Measurements from ENCODE around the gene MRPL55.

The MRPL55 gene

DNA sequence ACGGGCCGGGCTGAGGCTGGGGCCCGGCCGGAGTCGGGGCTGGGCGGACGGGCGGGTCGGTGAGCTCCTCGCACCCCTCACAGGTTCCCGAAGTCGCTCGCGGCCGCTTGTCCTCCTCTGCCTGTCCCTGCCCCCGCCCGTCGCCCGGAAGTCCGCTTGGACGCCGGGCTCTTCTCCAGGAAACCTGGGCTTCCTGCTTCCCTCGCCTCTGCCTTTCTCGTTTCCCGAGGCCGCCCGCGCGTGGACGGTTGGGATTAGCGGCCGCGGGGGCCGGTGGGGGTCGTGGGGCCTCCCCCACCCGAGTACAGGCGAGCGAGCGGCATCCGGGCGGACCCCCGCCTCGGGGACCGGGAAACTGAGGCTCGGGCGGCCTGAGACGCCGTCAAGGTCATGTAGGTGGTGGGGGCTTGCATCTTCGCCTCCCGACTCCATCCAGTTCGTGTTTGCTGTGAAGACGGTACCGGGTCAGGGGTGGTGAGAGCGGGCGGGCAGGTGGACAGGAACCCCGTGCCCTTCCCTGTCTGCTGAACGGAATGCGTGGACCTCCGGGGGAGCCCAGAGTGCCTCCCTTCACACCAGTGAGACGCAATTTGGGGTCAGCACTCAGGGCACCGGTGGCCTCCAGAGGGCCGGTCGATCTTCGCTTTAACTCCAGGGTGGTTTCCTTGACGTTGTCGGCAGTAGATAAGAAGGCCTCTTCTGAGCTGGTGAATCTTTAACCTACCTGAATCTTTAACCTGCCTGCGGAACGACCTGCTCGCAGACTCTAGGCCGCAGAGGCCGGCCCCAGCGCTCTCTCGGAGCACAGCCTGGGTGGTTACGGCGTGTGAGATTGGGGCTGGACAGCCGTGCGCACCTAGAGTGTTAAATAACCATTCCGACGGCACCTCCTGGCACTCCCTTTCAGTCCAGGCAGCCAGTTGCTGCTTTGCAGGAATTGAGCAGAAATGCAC, 25.9 kb downstream of the MRPL55 start:
- peak; percentile 31 for DNase-seq

DNA sequence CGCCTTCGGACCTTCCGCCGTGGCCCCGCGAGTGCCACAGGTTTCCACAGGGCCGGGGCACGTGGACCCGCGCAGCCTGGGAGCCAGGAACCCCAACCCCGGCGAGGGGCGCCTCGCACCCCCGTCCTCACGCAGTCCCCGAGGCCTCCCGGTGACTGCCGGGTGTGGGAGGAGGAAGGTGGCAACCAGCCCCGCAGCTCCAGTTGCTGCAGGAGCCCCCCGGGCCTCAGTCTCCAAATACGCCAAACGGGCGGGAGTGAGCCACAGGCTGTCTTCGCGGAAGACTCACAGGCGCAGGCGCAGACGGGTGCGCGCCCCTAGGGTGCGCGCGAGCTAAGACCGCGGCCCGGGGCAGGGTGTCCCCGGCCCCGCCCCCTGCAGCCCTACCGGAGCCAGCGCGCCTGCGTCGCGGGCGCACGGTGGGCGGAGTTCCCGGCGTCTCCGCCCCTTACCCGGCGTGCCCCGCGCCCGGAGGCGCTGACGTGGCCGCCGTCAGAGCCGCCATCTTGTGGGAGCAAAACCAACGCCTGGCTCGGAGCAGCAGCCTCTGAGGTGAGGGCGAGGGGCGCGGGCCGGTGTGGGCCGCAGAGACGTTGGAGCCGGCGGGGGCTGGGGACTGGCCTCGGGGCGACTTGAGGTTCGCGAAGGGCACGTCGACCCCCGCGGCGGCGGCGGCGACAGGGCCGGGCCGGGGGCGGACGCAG, 26.7 kb downstream of the MRPL55 start, which contains the start of gene ARF1:
Gene ARF1 (plus strand): TSS at position 495 of the 704 bp plus-strand sequence. CDS start 14,407 bp downstream, outside the sequence.
- peak; percentile 96 for DNase-seq

DNA sequence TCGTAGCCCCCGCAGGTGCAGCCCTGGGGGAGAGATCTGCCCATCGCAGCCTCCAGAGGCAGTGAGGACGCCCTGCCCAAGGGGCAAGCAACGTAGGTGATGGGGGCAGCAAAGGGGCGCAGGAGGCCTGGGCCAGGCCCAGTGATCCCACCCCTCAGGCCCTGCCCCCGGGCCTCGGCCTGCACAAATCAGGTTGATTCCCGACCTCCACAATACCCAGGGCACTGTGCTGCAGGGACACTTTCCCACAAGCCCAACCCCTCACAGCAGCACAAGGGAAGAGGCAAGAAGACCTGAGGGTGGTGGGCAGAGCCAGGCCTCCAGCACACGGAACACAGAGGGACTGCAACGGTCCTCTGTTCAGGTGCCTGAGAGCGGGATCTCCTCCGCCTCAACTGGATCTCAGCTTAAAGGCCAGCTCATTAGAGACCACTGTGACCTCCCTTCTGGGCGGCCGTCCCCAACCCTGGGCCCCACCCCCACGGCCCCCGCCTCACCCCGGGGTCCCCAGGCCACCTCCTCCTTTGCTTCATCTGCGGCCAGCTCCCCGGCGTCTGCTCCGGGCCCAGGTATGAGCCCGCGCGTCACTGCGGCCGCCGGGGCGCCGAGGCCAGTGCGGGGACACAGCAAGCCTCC, 27.4 kb downstream of the MRPL55 start:
- peak; percentile 25 for DNase-seq

DNA sequence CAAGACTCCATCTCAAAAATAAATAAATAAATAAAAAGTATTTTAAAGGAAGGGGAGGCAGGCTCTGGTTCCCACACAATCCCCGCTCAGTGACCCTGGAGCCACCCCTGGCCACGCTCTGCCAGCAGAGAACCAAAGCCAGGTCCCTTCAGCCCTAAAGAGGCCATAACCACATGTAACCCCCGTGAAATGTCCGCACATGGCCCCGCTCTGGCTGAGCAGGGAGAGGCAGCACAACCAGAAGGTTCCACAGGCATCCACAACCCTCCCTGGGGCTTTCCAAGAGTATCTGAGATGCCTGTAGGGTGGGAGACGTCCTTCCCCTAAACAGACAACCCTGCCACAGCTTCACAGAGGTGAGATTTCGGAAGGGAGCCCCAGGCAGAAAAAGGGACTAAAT, 28.0 kb downstream of the MRPL55 start:
- no peak for DNase-seq

DNA sequence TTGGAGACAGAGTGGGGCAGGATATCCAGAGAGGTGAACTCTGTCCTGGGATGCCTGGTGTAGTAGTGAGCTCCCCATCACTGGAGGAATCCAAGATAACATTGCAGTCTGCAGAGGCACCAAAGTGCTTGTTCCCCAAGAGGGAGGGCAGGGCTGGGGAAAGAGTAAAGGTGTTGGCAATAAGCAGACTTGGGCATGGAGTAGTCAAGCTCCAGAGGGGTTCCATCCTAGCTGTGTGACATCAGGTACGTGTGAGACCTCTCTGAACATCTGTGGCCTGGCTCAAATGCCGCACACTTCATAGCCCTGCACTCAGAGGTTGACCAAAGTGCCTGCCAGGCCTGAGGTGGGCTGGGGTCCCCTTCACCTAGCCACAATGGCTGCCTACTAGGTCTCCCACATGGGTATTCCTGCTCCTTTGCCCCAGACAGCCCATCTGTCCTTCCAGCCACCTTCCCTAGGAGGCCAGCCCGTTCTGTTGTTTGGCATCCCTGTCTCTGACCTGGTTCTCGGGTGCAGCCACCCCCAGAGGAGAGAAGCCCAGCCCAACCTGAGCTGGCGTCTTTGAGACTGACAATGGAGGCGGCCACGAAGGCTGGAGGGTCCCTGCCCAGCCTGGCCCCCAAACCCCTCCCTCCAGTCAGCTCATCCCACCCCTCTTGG, 29.4 kb downstream of the MRPL55 start:
- DNase-seq: no peak

DNA sequence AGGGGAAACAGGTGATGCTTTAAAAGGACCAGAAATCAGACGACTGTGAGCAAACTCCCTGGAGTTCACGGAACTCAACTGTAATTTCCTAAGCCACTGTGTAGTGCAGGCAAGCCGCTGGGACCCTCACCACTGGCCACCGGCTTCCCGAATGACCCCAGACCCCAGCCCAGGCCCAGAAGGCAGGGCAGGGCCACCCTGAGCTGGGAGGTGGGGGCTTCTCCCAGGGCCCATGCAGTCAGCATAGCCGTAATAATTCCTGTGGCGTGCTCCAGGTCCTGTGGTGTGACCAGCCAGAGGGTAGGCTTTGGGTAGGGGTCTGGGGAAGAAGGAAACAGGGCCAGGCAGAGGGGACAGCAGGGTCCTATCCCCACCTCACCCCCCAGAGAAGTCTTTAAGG, 30.1 kb downstream of the MRPL55 start:
- no peak for DNase-seq

DNA sequence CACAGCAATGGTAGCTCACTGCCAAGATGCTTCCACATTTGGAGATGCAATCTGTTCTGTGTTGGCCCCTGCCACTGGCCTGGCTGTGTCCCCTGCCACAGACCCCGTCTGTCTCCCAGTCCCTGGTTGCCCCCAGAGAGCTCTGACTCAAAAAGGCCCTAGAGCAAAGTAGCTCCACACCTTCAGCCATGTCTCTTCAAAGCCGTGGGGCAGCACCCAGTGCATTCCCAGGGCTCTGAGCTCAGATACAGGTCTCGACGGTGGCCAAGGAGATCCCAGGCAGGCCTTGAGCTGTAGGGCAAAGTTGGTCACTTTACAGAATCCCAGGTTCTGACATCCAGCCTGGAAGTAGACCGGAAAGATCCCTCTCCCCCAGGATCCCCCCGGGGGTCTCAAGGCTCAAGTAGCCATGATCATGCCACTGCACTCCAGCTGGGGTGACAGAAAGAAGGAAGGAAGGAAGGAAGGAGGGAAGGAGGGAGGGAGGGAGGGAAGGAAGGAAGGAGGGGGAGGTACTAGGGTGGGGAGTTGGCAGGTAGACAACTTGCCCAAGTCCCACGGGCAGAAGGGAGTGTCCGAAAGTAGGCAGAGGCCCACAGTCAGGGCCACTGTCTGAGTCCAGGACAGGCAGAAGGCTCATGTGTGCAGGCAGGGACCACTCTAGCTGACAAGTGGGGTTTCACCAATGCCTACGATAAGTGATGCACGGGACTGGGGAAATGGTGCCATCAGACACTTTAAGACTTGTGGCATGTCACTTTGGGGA, 31.4 kb downstream of the MRPL55 start:
- DNase-seq: no peak

DNA sequence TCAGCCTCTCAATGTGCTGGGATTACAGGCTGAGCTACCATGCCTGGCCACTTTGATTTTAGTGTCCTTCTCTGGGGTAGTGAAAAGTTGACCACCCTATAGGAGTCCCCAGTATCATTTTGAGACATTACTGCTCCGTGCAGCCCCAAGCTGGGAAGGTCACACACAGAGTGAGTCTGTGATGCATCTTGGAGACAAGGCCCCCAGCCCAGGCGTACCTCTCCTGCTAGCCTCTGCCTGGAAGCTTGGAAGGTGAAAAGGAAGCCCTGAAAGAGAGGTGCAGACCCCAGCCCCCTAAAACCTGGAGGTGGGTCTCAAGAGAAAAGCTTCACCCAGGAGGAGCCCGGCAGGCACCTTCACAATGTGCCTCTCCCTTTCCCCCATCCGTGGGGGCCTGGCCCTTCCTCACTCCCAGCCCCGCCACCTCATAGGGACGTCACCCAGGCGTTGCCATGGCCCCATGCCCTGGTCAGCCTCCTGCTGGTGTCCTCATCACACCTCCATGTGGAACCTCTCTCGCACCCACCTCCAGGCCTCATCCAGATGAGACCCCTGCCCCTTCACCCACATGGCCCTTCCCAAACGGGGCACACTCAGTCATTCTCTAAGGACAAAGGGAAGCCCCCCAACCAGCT, 32.2 kb downstream of the MRPL55 start:
- DNase-seq: no peak

DNA sequence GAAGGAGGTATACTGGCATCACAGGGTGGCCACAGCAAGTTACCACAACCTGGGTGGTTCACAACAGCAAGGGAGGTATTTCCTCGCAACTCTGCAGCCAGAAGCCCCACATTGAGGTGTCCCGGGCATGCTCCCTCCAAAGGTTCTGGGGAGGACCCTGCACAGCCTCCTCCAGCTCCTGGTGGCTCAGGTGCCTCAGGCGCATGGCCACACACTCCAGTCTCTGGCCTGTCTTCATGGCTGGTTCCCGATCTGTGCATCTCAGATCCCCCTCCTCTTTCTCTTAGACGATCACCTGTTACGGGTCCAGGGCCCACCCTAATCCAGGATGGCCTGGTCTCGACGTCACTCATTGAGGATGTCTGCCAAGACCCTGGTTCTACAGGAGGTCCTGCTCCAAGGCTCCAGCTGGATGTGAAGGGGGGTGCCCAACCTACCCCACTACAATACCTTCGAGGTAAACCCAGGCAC, 33.3 kb downstream of the MRPL55 start:
- no peak for DNase-seq

DNA sequence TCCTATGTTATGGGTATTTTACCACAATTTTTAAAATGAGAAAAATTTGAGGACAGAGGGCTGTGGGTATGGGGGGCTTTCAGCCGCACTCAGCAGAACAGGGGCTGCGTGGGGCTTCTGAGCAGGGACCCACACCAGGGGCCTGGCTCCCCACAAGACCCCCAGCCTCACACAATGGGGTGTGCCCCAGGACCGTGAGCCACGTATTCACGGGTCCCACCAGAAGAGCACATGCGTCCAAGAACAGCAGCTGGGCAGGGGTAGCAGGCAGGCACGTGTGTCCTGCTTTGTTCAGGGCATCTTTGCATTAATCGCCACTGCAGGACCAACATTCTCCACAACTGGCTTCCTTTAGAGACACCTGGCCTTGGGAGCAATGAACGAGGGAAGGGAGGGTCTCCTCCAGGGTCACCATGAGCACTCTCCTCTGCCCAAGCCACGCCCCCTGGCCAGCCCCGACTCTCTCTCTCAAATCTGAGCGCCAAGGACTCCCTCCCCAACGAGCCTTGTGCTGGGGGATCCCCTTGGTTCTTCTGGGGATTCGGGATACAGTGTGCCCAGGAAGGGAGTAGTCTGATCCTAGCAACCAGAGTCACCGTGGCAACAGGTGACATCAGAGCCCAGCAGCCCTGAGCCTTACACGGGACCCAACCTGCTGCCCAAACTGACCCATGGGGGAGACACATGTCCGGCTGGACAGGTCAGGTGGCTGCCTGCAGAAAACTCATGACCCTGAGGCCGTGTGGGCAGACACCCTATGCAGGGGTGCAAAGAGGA, 34.0 kb downstream of the MRPL55 start:
- no peak for DNase-seq

DNA sequence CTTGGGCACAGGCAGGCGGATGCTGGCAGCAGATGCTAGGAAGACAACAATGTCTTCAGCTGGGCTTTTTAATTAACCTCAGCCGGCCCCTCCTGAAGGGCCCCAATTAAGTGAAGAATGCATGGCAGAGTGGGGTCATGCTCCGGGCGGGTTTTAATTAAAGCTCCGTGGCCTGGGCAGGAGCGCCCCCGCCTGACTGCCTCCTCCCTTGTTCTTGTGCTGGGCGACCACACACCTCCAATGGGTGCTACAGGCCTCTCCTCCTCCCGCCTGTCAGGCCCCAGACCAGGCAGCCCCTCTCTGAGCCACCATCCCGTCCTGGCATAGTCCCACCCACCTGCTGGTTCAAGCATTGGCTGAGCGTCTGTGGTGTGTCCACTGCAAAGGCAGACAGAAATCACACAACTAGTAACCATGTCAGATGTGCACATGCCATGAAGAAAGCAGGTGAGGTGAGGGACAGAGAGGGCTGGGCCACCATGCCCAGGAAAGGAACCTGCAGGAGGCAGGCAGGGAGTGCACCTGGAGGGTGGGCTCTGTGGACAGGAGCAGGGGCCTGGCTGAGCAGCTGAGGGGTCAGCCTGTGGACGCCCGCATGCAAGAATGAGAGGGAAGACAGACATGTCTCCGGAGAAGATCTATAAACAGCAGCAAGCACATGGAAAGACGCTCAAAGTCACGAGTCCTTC, 35.1 kb downstream of the MRPL55 start:
- no peak for DNase-seq

DNA sequence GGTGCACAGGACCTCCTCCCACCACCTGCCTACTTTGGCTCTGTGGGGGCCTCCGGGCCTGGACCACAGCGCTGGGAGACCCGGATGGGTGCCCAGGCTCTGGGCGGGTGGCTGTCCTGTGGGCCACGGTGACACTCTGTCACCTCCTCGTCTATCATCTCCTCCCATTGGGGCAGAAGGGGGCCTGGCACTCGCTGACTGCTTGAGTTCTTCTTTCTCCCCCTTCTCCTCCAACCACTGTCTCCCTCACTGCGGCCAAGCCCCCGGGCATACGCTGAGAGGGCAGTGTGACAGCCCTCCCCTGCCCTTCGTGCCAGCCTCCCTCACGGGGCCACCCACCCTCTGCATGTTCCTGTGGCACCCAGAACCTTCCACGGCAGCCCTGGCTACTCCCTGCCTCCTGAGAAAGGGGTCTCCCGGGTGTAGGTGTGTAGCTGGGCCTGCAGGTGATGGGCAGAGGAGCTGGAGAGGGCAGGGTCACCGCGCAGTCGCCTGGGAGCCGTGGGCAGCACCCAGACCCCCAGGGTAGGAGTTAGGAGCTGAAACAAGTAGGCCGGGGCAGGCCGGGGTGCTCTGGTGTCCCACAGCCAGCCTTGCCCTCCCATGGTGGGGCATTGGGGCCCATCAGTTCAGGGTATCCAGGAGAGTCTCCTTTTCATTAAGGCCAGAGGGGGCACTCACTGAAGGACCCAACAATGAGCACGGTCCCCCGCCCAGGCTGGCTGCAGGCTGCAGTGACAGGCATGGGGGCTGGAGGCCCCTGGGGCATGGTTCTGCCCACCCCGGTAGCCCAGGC, 35.8 kb downstream of the MRPL55 start:
- DNase-seq: no peak

DNA sequence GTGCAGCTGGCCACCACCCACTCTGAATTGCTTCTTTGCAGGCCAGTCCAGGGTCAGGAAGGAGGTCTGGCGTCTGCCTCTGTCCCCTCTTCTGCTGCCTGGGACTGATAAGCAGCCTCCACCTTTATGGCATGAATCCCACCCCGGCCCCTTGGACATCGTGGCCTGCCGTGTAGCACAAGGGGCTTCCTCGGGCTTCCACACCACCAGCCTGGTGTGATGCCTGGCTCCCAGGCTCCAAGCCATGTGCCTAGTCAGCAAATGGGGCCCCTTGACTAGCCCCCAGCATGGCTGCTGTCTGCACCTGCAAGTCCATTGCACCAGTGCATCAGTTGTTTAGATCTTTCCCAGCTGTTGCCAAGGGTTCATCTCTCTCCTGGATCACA, 36.4 kb downstream of the MRPL55 start:
- DNase-seq: no peak

DNA sequence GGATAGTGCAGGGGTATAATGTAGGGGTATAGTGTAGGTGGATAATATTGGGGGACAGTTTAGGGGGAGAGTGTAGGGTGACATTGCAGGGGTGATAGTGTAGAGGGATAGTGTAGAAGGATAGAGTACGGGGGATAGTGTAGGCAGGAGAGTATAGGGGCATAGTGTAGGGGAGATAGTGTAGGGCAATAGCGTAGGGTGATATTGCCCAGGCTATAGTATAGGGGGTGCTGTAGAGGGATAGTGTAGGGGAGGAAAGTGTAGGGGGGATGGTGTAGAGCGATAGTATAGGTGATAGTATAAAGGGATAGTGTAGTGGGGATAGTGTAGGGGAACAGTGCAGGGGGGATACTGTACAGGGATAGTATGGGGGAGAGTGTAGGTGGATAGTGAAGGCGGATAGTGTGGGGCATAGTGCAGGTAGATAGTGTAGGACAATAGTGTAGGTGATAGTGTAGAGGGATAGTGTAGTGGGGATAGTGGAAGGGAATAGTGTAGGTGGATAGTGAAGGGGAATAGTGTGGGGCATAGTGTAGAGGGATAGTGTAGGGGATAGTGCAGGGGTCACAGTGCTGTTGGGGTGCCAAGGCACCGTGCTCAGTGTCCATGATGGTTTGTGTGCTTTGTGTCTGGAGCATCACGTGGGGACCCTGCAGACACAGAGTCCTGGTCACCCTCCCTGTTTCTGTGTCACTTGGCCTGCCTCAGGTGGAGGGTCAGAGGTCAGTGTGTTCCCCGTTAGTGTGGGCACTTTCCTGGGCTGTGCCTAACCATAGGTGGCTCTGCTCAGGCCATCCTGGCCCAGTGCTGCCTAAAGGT, 37.1 kb downstream of the MRPL55 start:
- DNase-seq: no peak

DNA sequence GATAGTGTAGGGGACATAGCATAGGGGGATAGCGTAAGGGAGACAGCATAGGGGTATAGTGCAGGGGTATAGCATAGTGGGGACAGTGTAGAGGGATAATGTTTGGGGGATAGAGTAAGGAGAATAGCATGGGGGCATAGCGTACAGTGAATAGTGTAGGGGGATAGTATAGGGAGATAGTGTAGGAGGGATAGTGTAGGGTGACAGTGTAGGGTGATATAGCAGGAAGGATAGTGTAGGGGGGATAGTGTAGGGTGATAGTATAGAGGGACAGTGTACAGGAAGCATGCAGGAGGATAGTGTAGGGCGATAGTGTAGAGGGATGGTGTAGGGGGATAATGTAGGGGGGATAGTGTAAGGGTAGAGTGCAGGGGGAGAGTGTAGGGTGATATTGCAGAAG, 38.2 kb downstream of the MRPL55 start:
- DNase-seq: no peak

DNA sequence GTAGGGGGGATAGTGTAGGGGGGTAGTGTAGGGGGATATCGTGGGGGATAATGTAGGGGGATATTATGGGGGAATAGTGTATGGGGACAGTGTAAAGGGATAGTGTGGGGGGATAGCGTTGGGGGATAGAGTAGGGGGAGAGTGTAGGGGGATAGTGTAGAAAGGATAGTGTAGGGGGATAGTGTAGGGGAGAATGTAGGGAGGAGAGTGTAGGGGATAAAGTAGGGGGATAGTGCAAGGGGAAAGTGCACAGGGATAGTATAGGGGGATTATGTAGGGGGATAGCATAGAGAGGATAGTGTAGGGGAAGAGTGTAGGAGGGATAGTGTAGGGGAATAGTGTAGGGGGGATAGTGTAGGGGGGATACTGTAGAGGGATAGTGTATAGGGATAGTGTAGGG, 38.9 kb downstream of the MRPL55 start:
- no peak for DNase-seq

DNA sequence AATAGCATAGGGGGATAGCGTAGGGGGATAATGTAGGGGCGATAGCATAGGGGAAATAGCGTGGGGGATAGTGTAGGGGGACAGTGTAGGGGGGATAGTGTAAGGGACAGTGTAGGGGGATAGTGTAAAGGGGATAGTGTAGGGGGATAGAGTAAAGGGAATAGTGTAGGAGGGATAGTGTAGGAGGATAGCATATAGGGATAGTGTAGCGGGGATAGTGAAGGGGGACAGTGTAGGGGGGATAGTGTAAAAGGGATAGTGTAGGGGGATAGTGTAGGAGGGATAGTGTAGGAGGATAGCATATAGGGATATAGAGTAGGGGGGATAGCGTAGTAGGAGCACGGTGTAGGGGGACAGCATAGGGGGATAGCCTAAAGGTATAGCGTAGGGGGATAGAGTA, 40.7 kb downstream of the MRPL55 start:
- DNase-seq: no peak

DNA sequence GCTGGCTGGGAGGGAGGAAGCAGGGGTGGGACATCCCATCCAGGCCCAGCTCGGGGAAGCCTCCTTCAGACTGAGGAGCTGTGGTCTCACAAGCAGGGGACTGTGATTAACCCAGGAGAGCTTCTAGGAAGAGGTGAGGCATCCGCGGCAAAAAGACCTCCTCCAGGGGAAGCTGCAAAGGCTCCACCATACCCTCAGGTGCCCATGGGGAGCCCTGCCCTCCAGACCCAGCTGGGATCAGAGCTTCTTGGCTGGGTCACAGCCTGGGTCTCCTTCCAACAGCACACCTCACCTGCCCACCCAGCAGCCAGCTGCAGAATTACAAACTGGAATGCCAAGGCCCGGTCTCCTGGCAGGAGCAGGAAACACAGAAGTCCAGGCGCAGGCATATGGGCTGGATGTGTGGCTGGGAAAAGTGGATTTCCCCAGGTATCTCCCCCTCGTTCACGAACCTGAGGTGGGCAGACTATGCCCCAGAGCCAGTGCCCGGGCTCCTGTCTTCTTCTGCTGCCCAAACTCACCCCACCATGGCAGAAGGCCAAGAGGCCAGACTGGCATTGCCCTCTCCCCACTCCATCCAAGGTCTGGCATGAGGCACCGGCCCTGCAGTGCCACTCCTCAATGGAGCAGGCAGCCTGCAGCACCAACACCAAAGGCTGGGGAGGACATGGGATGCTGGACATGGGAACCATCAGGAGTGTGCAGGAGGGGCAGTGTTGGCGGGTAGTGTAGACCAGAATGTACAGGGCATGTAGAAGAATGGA, 42.0 kb downstream of the MRPL55 start:
- no peak for DNase-seq

Measured in activated CD4-positive, alpha-beta T cell treated with anti-CD3 and anti-CD28 coated beads, Interleukin-10, Interleukin-2, amounts not matched to agents 100 ng/mL and 50 ng/mL, durations not matched to agents 16 hours and 8 hours (primary cell).